SK-N-MC (cell line): ENCODE data around the gene TMEM44.

Experiments used
- EZH2 ChIP-seq: fragments of 200-600 bp; sonication (generic); IDR thresholded peaks from one replicate; pipeline ENCODE4 v1.6.1; 2017; ENCODE audit warnings: antibody characterized with exemption
- POLR2AphosphoS5 ChIP-seq: IDR thresholded peaks from 2 replicates; pipeline ENCODE4 v1.6.1; 2012; ENCODE audit warnings: mild to moderate bottlenecking, low read depth, low read length, borderline replicate concordance

GRCh38 chr3:194632809-194633348 lies 340 bp downstream of the TMEM44 start:
- TF ChIP-seq EZH2 (no peak), POLR2AphosphoS5 (peak; percentile 16; the same call in 1 of the 2 replicates)
